Measurements from ENCODE around the gene SBNO2.
A peak's percentile ranks its signal among the peaks of the same experiment; 100 is the strongest.

The SBNO2 gene

GRCh38 chr19:1158885-1159448 lies 15.1 kb downstream of the SBNO2 start:
- TF ChIP-seq CTCF (IDR thresholded peaks at IDR 0.05; ENCODE audit: low read depth, low read length), result no peak
- DNase-seq (ENCODE audit: extremely low read depth, low read depth), result no peak

- no peak for TF ChIP-seq CTCF (IDR thresholded peaks at IDR 0.05; ENCODE audit: low read depth, low read length)
- DNase-seq (ENCODE audit: extremely low read depth, low read depth), result no peak
These were observed 15.9 kb downstream of the SBNO2 start for GRCh38 chr19:1157931-1158884.

GRCh38 chr19:1156830-1157615 lies 17.0 kb downstream of the SBNO2 start:
- TF ChIP-seq CTCF (IDR thresholded peaks at IDR 0.05; ENCODE audit: low read depth, low read length), result no peak
- DNase-seq (ENCODE audit: extremely low read depth, low read depth), result no peak

- no peak for TF ChIP-seq CTCF (IDR thresholded peaks at IDR 0.05; ENCODE audit: low read depth, low read length)
- DNase-seq (ENCODE audit: extremely low read depth, low read depth), result no peak
These were observed 17.7 kb downstream of the SBNO2 start for GRCh38 chr19:1156305-1156801.

GRCh38 chr19:1155352-1156304 lies 18.4 kb downstream of the SBNO2 start:
- no peak for TF ChIP-seq CTCF (IDR thresholded peaks at IDR 0.05; ENCODE audit: low read depth, low read length)
- DNase-seq (ENCODE audit: extremely low read depth, low read depth), result no peak

- no peak; the same call in 1 of the 2 replicates for TF ChIP-seq CTCF (IDR thresholded peaks at IDR 0.05; ENCODE audit: low read depth, low read length)
- DNase-seq (ENCODE audit: extremely low read depth, low read depth), result peak; percentile 84
These were observed 19.2 kb downstream of the SBNO2 start for GRCh38 chr19:1154731-1155351.

Measured in AG09319 (cell line).